ENCODE measurements around the gene CAPS.
"Not testable (repeated sequence)": the region's sequence is repeated elsewhere in the genome, so short reads cannot be mapped to it uniquely, and the experiment has no call there.

The CAPS gene

GRCh38 chr19:5958074-5958850 lies 44.2 kb downstream of the CAPS start:
- peak overlapping the region; percentile 42 for H3K27ac Mint-ChIP-seq
- no peak overlapping the region for H3K4me3 Mint-ChIP-seq
- no peaks in the 10 kb centered on the region for H3K27me3 Mint-ChIP-seq
- DNase-seq (no peak), ATAC-seq (replicated peaks) (no peak)
- H3K4me1 Mint-ChIP-seq, result peaks cover 55 to 96% of the 10 kb centered on the region in 2 donors
- H3K9me3 Mint-ChIP-seq, result no peaks in the 10 kb centered on the region
- H3K36me3 Mint-ChIP-seq, result peaks cover 22 to 36% of the 10 kb centered on the region in 2 donors

GRCh38 chr19:5958851-5959122 lies 44.7 kb downstream of the CAPS start:
- DNase-seq (no peak), ATAC-seq (replicated peaks) (no peak)
- H3K27me3 Mint-ChIP-seq, result no peaks in the 10 kb centered on the region
- H3K27ac Mint-ChIP-seq, result peak overlapping the region; percentile 47
- H3K4me1 Mint-ChIP-seq, result peaks cover 54 to 96% of the 10 kb centered on the region in 2 donors
- H3K36me3 Mint-ChIP-seq, result peaks cover 23 to 37% of the 10 kb centered on the region in 2 donors
- H3K4me3 Mint-ChIP-seq, result no peak overlapping the region
- H3K9me3 Mint-ChIP-seq, result no peaks in the 10 kb centered on the region

GRCh38 chr19:5959260-5960004 lies 45.4 kb downstream of the CAPS start:
- H3K27me3 Mint-ChIP-seq, result no peaks in the 10 kb centered on the region
- no peak for ATAC-seq (replicated peaks)
- H3K27ac Mint-ChIP-seq, result peak overlapping the region; percentile 47
- H3K36me3 Mint-ChIP-seq, result peaks cover 21 to 33% of the 10 kb centered on the region in 2 donors
- no peaks in the 10 kb centered on the region for H3K9me3 Mint-ChIP-seq
- no peak overlapping the region for H3K4me3 Mint-ChIP-seq
- peaks cover 51 to 96% of the 10 kb centered on the region in 2 donors for H3K4me1 Mint-ChIP-seq
- no peak for DNase-seq

GRCh38 chr19:5960005-5961001 lies 46.2 kb downstream of the CAPS start:
- Mint-ChIP-seq H3K9me3 (no peaks in the 10 kb centered on the region), H3K27me3 (no peaks in the 10 kb centered on the region), H3K4me1 (peaks cover 55 to 95% of the 10 kb centered on the region in 2 donors), H3K27ac (peak overlapping the region; percentile 65), H3K4me3 (peak overlapping the region in 1 of 2 donors; percentile 6), H3K36me3 (peaks cover 25 to 39% of the 10 kb centered on the region in 2 donors)
- DNase-seq (no peak), ATAC-seq (replicated peaks) (no peak)

- not testable (repeated sequence) for H3K27me3 Mint-ChIP-seq, H3K27ac Mint-ChIP-seq, H3K9me3 Mint-ChIP-seq, DNase-seq
- H3K4me1 Mint-ChIP-seq, result peaks cover 58 to 93% of the 10 kb centered on the region in 2 donors
- peak; percentile 6 to 24 for ATAC-seq (replicated peaks)
- peak overlapping the region; percentile 54 to 73 for H3K4me3 Mint-ChIP-seq
- H3K36me3 Mint-ChIP-seq, result peaks cover 24 to 46% of the 10 kb centered on the region in 2 donors
These were observed 47.6 kb downstream of the CAPS start for GRCh38 chr19:5961641-5961968.

- Mint-ChIP-seq H3K4me1 (peaks cover 56 to 90% of the 10 kb centered on the region in 2 donors), H3K4me3 (peak overlapping the region; percentile 54 to 73), H3K27me3 (no peaks in the 10 kb centered on the region), H3K27ac (peak overlapping the region; percentile 90), H3K9me3 (no peaks in the 10 kb centered on the region), H3K36me3 (peaks cover 26 to 46% of the 10 kb centered on the region in 2 donors)
- ATAC-seq (replicated peaks) (peak; percentile 94 to 95), DNase-seq (no peak)
These were observed 48.2 kb downstream of the CAPS start for GRCh38 chr19:5961969-5962945.

GRCh38 chr19:5963259-5963658 lies 49.2 kb downstream of the CAPS start:
- H3K27me3 Mint-ChIP-seq; ATAC-seq (replicated peaks); H3K9me3 Mint-ChIP-seq; DNase-seq; H3K4me3 Mint-ChIP-seq: not testable (repeated sequence)
- H3K4me1 Mint-ChIP-seq, result peaks cover 63 to 90% of the 10 kb centered on the region in 2 donors
- peaks cover 31 to 49% of the 10 kb centered on the region in 2 donors for H3K36me3 Mint-ChIP-seq
- peak overlapping the region; percentile 88 for H3K27ac Mint-ChIP-seq

GRCh38 chr19:5963855-5964254 lies 49.8 kb downstream of the CAPS start:
- Mint-ChIP-seq H3K27me3 (no peaks in the 10 kb centered on the region), H3K27ac (peak overlapping the region; percentile 88), H3K36me3 (peaks cover 31 to 49% of the 10 kb centered on the region in 2 donors), H3K4me1 (peaks cover 68 to 91% of the 10 kb centered on the region in 2 donors), H3K9me3 (no peaks in the 10 kb centered on the region), H3K4me3 (peak overlapping the region in 1 of 2 donors; percentile 25)
- no peak for ATAC-seq (replicated peaks)
- DNase-seq, result no peak

- no peak for ATAC-seq (replicated peaks)
- no peaks in the 10 kb centered on the region for H3K27me3 Mint-ChIP-seq
- peaks cover 66 to 89% of the 10 kb centered on the region in 2 donors for H3K4me1 Mint-ChIP-seq
- no peak for DNase-seq
- no peaks in the 10 kb centered on the region for H3K9me3 Mint-ChIP-seq
- H3K27ac Mint-ChIP-seq, result no peak overlapping the region
- peaks cover 31 to 49% of the 10 kb centered on the region in 2 donors for H3K36me3 Mint-ChIP-seq
- H3K4me3 Mint-ChIP-seq, result no peak overlapping the region
These were observed 50.9 kb downstream of the CAPS start for GRCh38 chr19:5964816-5965565.
